K562 (cell line): ENCODE results near the gene TUT1. TPM values are rescaled to one million over a fixed set of nuclear protein-coding genes. Genes with fewer than 3 reads are reported as not detected.

ENCODE experiments used
- ARHGAP35 ChIP-seq: fragments of 450-650 bp; IDR thresholded peaks from 2 replicates; pipeline ENCODE4 v1.6.1; 2018; ENCODE audit not compliant: partially characterized antibody
- CBX1 ChIP-seq: sonication (generic); IDR thresholded peaks from 2 replicates; pipeline ENCODE4 v1.6.1; 2016; ENCODE audit warnings: antibody characterized with exemption, low read depth, mild to moderate bottlenecking
- CREB5 ChIP-seq: fragments of 250-450 bp; sonication (Bioruptor Pico); IDR thresholded peaks from 2 replicates; pipeline ENCODE4 v1.5.0; 2020; ENCODE audit warnings: mild to moderate bottlenecking
- E2F6 ChIP-seq, 2 experiments: IDR thresholded peaks; 2 replicates each; pipeline ENCODE4 v1.6.1; 2011; ENCODE audit warnings: borderline replicate concordance in 1 of 2, control low read depth in 1 of 2, low read depth in 1 of 2, low read length in 1 of 2, mild to moderate bottlenecking in 1 of 2, mixed read lengths in 1 of 2, moderate library complexity in 1 of 2; ENCODE audit not compliant: insufficient read depth in 1 of 2, insufficient read length in 1 of 2, poor library complexity in 1 of 2, severe bottlenecking in 1 of 2; ENCODE audit errors: extremely low read depth in 1 of 2
- ESRRA ChIP-seq: fragments of 450-650 bp; IDR thresholded peaks from 2 replicates; pipeline ENCODE4 v1.6.1; 2014; ENCODE audit warnings: low read depth, mild to moderate bottlenecking, moderate library complexity, borderline replicate concordance
- ETS2 ChIP-seq: IDR thresholded peaks from 2 replicates; pipeline ENCODE4 v1.6.1; 2016; ENCODE audit warnings: borderline replicate concordance, missing genetic modification characterization, mild to moderate bottlenecking, moderate library complexity, missing compliant biosample characterization; ENCODE audit not compliant: poor library complexity, severe bottlenecking
- GATAD2A ChIP-seq: fragments of 450-650 bp; IDR thresholded peaks from 2 replicates; pipeline ENCODE4 v1.6.1; 2017
- HMGN3 ChIP-seq: IDR thresholded peaks from 2 replicates; pipeline ENCODE4 v1.6.1; 2011; ENCODE audit warnings: borderline replicate concordance, low read depth, mild to moderate bottlenecking, mixed read lengths, low read length; ENCODE audit not compliant: insufficient read length; ENCODE audit errors: extremely low read depth
- MAX ChIP-seq: sonication (generic); formaldehyde crosslinking; IDR thresholded peaks from 2 replicates; pipeline ENCODE4 v1.9.0; 2022; ENCODE audit warnings: mild to moderate bottlenecking, missing genetic modification reagents
- NBN ChIP-seq: fragments of 450-650 bp; IDR thresholded peaks from 2 replicates; pipeline ENCODE4 v1.6.1; 2016; ENCODE audit warnings: low read depth, mild to moderate bottlenecking
- NR2C2 ChIP-seq, 2 experiments: fragments of 200-800 bp in 1 of 2; sonication (Bioruptor generic) in 1 of 2; sonication (generic) in 1 of 2; formaldehyde crosslinking in 1 of 2; IDR thresholded peaks; 2 replicates each; pipeline versions ENCODE4 v1.6.1 to v1.8.0; 2016 to 2022; ENCODE audit warnings: mild to moderate bottlenecking in 1 of 2, missing compliant biosample characterization in 1 of 2, missing genetic modification characterization in 1 of 2, missing genetic modification reagents in 1 of 2
- RHOXF2B ChIP-seq: fragments of 250-450 bp; sonication (Bioruptor Pico); conservative IDR thresholded peaks from 2 replicates; pipeline ENCODE4 v1.5.1; 2021
- XRCC4 ChIP-seq: IDR thresholded peaks from one replicate; pipeline ENCODE4 v1.6.1; 2011; ENCODE audit not compliant: insufficient read depth, insufficient read length; ENCODE audit errors: extremely low read depth
- ZNF124 ChIP-seq: sonication (generic); formaldehyde crosslinking; IDR thresholded peaks from 2 replicates; pipeline ENCODE4 v1.8.1; 2022; ENCODE audit warnings: missing genetic modification reagents
- ZNF274 ChIP-seq: IDR thresholded peaks from 2 replicates; pipeline ENCODE4 v1.6.1; 2011; ENCODE audit warnings: low read depth, mild to moderate bottlenecking, low read length, moderate library complexity, borderline replicate concordance
- ZNF655 ChIP-seq: fragments of 250-450 bp; sonication (Bioruptor Pico); IDR thresholded peaks from 2 replicates; pipeline ENCODE4 v1.5.0; 2021
- polyA plus RNA-seq, 8 experiments: library from polyadenylated mRNA; depleted of rRNA in 4 of 8; stranded (reverse) in 5 of 8; unstranded in 3 of 8; fragments of >200 nt; fragmentation: Nextera tagmentation in 2 of 8; fragmentation: Illumina TruSeq in 1 of 8; extraction: Ambion mirVana in 2 of 8; extraction: Trizol in 1 of 8; gene quantifications; 2 replicates each; pipeline versions ENCODE4 v1.2.1 to v1.2.3, GENCODE V29; 2011 to 2014; ENCODE audit warnings: inconsistent platforms in 1 of 8, missing spikeins in 1 of 8
- total RNA-seq, 7 experiments: library from RNA; depleted of rRNA in 6 of 7; stranded (reverse); fragments of >200 nt in 6 of 7; fragmentation: Illumina TruSeq in 2 of 7; extraction: Trizol in 2 of 7; gene quantifications; 2 replicates each; pipeline versions ENCODE4 v1.2.1 to v1.2.3, GENCODE V29; 2011 to 2021; ENCODE audit warnings: low replicate concordance in 1 of 7
- TF ChIP-seq, protein P1 (sequence below): fragments of 450-650 bp; IDR thresholded peaks from 2 replicates; pipeline ENCODE4 v1.6.1; 2016; ENCODE audit warnings: borderline replicate concordance
- TF ChIP-seq, protein P2 (sequence below): fragments of 450-650 bp; formaldehyde crosslinking; IDR thresholded peaks from 2 replicates; pipeline ENCODE4 v1.4.0; 2022; ENCODE audit warnings: missing genetic modification characterization

Gene TUT1
- total and polyA plus RNA-seq, 9 of the 15 experiments (the other 6 are each of a cell fraction or from before 2014, with no cell fraction given), result 0.66 to 44.3 (median 15.7) TPM

DNA sequence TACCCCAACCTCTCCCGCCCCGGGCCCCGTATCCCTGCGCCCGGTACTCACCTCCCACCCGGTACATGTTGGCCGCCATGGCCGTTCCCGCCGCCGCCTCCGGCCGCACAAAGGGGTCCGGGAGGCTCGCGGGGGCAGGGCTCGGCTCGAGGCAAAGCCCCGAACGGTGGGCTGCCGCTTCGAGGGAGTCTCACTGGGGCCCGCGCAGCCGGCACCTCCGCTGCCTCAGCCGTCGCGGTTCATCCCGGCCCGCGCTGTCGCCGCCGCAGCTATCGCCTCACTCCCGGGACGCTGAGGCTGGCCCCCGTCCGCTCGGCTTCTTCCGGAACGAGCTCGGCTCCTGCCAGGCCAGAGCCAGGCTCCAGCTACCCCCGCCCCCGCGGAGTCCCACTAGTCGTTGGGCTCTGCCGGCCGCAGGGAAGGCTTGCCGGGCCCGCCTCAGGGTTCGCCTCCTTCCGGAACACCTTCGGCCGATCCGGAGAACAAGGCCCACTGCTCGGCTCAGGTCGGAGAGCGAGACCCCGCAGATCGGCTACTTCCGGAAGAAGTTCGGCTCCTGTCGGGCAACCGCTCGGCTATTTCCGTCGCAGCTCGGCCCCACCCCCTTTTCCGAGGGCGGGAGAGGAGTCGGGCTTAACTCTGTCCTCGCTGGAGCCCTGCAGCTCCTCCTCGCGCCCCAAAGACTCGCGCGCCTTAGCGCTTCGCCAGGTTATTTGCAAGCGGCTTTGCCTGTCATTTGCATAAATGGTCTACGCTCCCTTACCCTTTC, 10.2 kb upstream of the TUT1 start, which contains the start of gene MTA2 (continued):
- TF ChIP-seq, protein P1, sequence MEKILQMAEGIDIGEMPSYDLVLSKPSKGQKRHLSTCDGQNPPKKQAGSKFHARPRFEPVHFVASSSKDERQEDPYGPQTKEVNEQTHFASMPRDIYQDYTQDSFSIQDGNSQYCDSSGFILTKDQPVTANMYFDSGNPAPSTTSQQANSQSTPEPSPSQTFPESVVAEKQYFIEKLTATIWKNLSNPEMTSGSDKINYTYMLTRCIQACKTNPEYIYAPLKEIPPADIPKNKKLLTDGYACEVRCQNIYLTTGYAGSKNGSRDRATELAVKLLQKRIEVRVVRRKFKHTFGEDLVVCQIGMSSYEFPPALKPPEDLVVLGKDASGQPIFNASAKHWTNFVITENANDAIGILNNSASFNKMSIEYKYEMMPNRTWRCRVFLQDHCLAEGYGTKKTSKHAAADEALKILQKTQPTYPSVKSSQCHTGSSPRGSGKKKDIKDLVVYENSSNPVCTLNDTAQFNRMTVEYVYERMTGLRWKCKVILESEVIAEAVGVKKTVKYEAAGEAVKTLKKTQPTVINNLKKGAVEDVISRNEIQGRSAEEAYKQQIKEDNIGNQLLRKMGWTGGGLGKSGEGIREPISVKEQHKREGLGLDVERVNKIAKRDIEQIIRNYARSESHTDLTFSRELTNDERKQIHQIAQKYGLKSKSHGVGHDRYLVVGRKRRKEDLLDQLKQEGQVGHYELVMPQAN, result no peak; the same call in 1 of the 2 replicates
- TF ChIP-seq ESRRA (0 out of 2 replicates have a peak, but pooled peaks have one; percentile 11), ZNF124 (no peak), CBX1 (peak; percentile 55; the same call in 1 of the 2 replicates), NR2C2 (CRISPR knock-in tag; IDR thresholded peaks at IDR 0.05) (peak; percentile 17; the same call in 1 of the 2 replicates), NR2C2 (tag; IDR thresholded peaks at IDR 0.05) (peak; percentile 53; the same call in 1 of the 2 replicates), GATAD2A (peak; percentile 87; the same call in 1 of the 2 replicates), ETS2 (no peak), HMGN3 (peak; percentile 63), E2F6 (IDR thresholded peaks at IDR 0.05; ENCODE audit: borderline replicate concordance in 1 of 2, extremely low read depth in 1 of 2, insufficient read depth in 1 of 2, insufficient read length in 1 of 2, low read depth in 1 of 2, low read length in 1 of 2, poor library complexity in 1 of 2, severe bottlenecking in 1 of 2) (peak in 1 of 2 experiments; percentile 35), ARHGAP35 (no peak), RHOXF2B (CRISPR knock-in tag) (no peak), NBN (no peak), ZNF274 (no peak), ZNF655 (CRISPR knock-in tag) (no peak), XRCC4 (no peak), MAX (no peak), CREB5 (CRISPR knock-in tag) (no peak)
- TF ChIP-seq, protein P2, sequence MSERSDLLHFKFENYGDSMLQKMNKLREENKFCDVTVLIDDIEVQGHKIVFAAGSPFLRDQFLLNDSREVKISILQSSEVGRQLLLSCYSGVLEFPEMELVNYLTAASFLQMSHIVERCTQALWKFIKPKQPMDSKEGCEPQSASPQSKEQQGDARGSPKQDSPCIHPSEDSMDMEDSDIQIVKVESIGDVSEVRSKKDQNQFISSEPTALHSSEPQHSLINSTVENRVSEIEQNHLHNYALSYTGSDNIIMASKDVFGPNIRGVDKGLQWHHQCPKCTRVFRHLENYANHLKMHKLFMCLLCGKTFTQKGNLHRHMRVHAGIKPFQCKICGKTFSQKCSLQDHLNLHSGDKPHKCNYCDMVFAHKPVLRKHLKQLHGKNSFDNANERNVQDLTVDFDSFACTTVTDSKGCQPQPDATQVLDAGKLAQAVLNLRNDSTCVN, result no peak
